RWPE1 (cell line): ENCODE results near the gene ITGA6.
"Not testable (repeated sequence)": the region's sequence is repeated elsewhere in the genome, so short reads cannot be mapped to it uniquely, and the experiment has no call there.

Experiments used
- CTCF ChIA-PET: fragments of 350-600 bp; sonication (Branson Sonifier 250); formaldehyde crosslinking; extraction: SDS; loops from one replicate; lab custom pipeline; 2021; lab: Yijun Ruan, JAX
- POLR2A ChIA-PET: fragments of 400-600 bp; formaldehyde crosslinking; extraction: SDS; loops from one replicate; lab custom pipeline; 2020; ENCODE audit warnings: antibody characterized with exemption; ENCODE audit not compliant: low non-redundant PET; lab: Yijun Ruan, JAX
- DNase-seq: peaks from one replicate; pipeline ENCODE4 v3.0.0; 2012; ENCODE audit warnings: low spot score
- H3K27ac ChIP-seq: fragments of 450-650 bp; 2 replicates; pipeline ENCODE4 v1.5.1; 2017
- CTCF ChIP-seq: fragments of 450-650 bp; conservative IDR thresholded peaks from 2 replicates; pipeline ENCODE4 v1.5.1; 2017; ENCODE audit warnings: low read depth, mild to moderate bottlenecking

Gene ITGA6

GRCh38 chr2:172531309-172531708 lies 103.9 kb downstream of the ITGA6 start:
- POLR2A ChIA-PET = no interaction called here
- H3K27ac ChIP-seq = no peak overlapping the region
- CTCF ChIA-PET = interaction anchor here (0.6 kb wide), 1 partner anchor 471 kb away, joined by 3 read pairs; no protein-coding TSS in a partner anchor
- no peak for DNase-seq
- TF ChIP-seq CTCF = no peak

DNA sequence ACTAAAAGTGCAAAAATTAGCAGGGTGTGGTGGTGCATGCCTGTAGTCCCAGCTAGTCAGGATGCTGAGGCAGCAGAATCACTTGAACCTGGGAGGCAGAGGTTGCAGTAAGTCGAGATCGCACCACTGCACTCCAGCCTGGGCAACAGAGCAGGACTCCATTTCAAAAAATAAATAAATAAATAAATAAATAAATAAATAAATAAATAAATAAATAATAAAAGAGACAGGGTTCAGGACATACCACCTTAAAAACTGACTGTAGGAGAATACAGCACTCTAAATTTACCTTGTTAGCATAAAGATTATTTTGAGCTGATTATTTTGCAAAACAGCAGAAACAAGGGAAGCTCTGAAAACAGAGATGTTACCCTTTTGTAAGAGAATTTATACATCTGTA lies 105.1 kb downstream of the ITGA6 start:
- CTCF ChIA-PET = interaction anchor here (0.6 kb wide), 1 partner anchor 62 kb away, joined by 3 read pairs; no protein-coding TSS in a partner anchor

DNA sequence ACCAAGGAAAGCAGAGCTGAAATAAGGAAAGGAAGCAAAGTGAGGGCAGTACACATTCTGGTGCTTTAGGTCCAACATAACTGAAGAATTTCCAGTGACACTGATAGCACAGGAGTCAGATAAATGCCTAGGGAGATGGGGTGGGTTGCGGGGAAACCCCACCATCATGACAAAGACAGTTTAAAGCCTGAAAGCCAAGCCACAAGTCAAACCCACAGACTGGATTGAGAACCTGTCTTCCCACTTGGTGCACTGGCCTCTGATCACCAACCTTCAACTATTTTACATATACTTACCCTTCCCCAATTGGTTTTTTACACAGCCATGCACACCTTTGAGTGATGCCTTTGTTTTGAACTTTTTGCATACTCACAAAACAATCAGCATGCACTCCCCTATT lies 106.3 kb downstream of the ITGA6 start:
- CTCF ChIA-PET = interaction anchor here (0.9 kb wide), 1 partner anchor 61 kb away, joined by 3 read pairs; no protein-coding TSS in a partner anchor

More for the DNA sequence above, 105.1 kb downstream of the ITGA6 start:
- H3K27ac ChIP-seq, DNase-seq, POLR2A ChIA-PET: not testable (repeated sequence)

GRCh38 chr2:172535119-172535518 lies 107.7 kb downstream of the ITGA6 start:
- ChIA-PET POLR2A (no interaction called here), CTCF (no interaction called here)
- DNase-seq = no peak
- H3K27ac ChIP-seq = no peak overlapping the region
- no peak for TF ChIP-seq CTCF

More for the DNA sequence above, 106.3 kb downstream of the ITGA6 start:
- no peak for DNase-seq
- TF ChIP-seq CTCF = no peak
- POLR2A ChIA-PET = no interaction called here
- no peak overlapping the region for H3K27ac ChIP-seq

DNA sequence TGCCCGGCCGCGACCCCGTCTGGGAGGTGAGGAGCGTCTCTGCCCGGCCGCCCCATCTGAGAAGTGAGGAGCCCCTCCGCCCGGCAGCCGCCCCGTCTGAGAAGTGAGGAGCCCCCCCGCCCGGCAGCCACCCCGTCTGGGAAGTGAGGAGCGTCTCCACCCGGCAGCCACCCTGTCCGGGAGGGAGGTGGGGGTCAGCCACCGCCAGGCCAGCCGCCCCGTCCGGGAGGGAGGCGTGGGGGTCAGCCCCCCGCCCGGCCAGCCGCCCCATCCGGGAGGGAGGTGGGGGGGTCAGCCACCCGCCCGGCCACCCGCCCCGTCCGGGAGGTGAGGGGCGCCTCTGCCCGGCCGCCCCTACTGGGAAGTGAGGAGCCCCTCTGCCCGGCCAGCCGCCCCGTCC lies 110.5 kb downstream of the ITGA6 start:
- CTCF ChIA-PET, DNase-seq, H3K27ac ChIP-seq, POLR2A ChIA-PET: not testable (repeated sequence)

DNA sequence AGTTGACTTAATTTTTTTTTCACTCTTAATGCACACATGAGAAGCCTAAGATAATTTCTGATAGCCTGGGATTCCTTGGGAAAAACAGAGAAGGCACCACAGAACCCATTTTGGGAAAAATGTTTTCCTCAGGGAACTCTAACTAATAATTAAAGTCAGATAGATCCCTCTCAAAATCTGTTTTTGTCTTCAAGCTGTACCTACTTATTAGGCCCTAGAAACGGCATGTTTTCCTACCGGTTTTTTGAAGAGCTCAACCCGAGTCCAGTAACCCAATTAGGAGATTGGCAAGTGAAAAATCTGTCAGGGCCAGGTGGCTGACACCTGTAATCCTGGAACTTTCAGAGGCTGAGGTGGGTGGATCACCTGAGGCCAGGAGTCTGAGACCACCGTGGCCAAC lies 112.4 kb downstream of the ITGA6 start:
- TF ChIP-seq CTCF = no peak
- POLR2A ChIA-PET = no interaction called here
- DNase-seq = no peak
- H3K27ac ChIP-seq = no peak overlapping the region
- CTCF ChIA-PET = no interaction called here

- CTCF ChIA-PET = interaction anchor here (0.6 kb wide), 1 partner anchor 373 kb away, joined by 6 read pairs; no protein-coding TSS in a partner anchor
- DNase-seq = no peak
- no peak for TF ChIP-seq CTCF
- H3K27ac ChIP-seq = no peak overlapping the region
- POLR2A ChIA-PET = no interaction called here
Observed at GRCh38 chr2:172540421-172540820, 113.0 kb downstream of the ITGA6 start.
